Caco-2 (cell line): ENCODE measurements around the gene MLN. TPM values are rescaled to one million over a fixed set of nuclear protein-coding genes. Genes with fewer than 3 reads are reported as not detected.
A peak's percentile ranks its signal among the peaks of the same experiment; 100 is the strongest.

Experiments used
- BruUV-seq: library from RNA; stranded (reverse); fragments of 400-500 nt; replicated peaks from 2 replicates; lab custom pipeline; 2021; lab: Mats Ljungman, UMichigan
- CTCF ChIA-PET: fragments of 300-600 bp; sonication (Branson Sonifier 250); formaldehyde crosslinking; loops from one replicate; lab custom pipeline; 2022; ENCODE audit warnings: antibody characterized with exemption; lab: Charles Lee
- POLR2A ChIA-PET: fragments of 300-600 bp; sonication (Branson Sonifier 250); formaldehyde crosslinking; loops from one replicate; lab custom pipeline; 2022; ENCODE audit warnings: antibody characterized with exemption; lab: Charles Lee
- DNase-seq, 2 experiments: peaks; one replicate each; pipeline versions ENCODE4 v3.0.0 to v3.0.0-alpha.2; 2020 to 2022
- H3K27me3 ChIP-seq: replicated peaks from 2 replicates; pipeline ENCODE4 v1.6.0; 2011; ENCODE audit warnings: low read length; ENCODE audit not compliant: control insufficient read depth, insufficient read depth
- H3K36me3 ChIP-seq: 2 replicates; pipeline ENCODE4 v1.5.1; 2011; ENCODE audit warnings: low read length; ENCODE audit not compliant: control insufficient read depth, insufficient read depth
- H3K4me1 ChIP-seq: fragments of 250-450 bp; sonication (Bioruptor Pico); 2 replicates; pipeline ENCODE4 v1.5.1; 2020; ENCODE audit warnings: mild to moderate bottlenecking
- H3K4me3 ChIP-seq: 2 replicates; pipeline ENCODE4 v1.5.1; 2011; ENCODE audit warnings: low read depth, mild to moderate bottlenecking, control low read depth, low read length
- H3K9me3 ChIP-seq: fragments of 250-450 bp; sonication (Bioruptor Pico); 2 replicates; pipeline ENCODE4 v1.5.1; 2020; ENCODE audit warnings: mild to moderate bottlenecking, moderate library complexity
- H3K27ac Mint-ChIP-seq: one replicate; pipeline ENCODE4 v1.8.0; 2022; ENCODE audit warnings: mixed read lengths; ENCODE audit not compliant: unreplicated experiment
- H3K27me3 Mint-ChIP-seq: one replicate; pipeline ENCODE4 v1.8.0; 2022; ENCODE audit warnings: mixed read lengths; ENCODE audit not compliant: insufficient read depth, unreplicated experiment
- H3K36me3 Mint-ChIP-seq: one replicate; pipeline ENCODE4 v1.8.0; 2022; ENCODE audit warnings: mild to moderate bottlenecking, mixed read lengths; ENCODE audit not compliant: insufficient read depth, unreplicated experiment
- H3K4me1 Mint-ChIP-seq: one replicate; pipeline ENCODE4 v1.8.0; 2022; ENCODE audit warnings: low read depth, mixed read lengths; ENCODE audit not compliant: unreplicated experiment
- H3K4me3 Mint-ChIP-seq: one replicate; pipeline ENCODE4 v1.8.0; 2022; ENCODE audit warnings: mild to moderate bottlenecking, moderate library complexity, mixed read lengths; ENCODE audit not compliant: unreplicated experiment
- H3K9me3 Mint-ChIP-seq: one replicate; pipeline ENCODE4 v1.8.0; 2022; ENCODE audit warnings: mixed read lengths; ENCODE audit not compliant: unreplicated experiment
- intact Hi-C: fragments of 100-400 bp; cut with micrococcal nuclease; formaldehyde crosslinking; loops from one replicate; pipeline ENCODE4 v1.10.0; 2022; ENCODE audit not compliant: unreplicated experiment
- total RNA-seq: library from RNA; stranded (reverse); gene quantifications from 2 replicates; pipeline ENCODE4 v1.2.3, GENCODE V29; 2022
- TF ChIP-seq, protein P1 (sequence below), 2 experiments: fragments of 200-600 bp in 1 of 2; IDR thresholded peaks; 1 replicate in 1 of 2; 2 replicates in 1 of 2; pipeline versions ENCODE4 v1.5.1 to v1.8.0; 2011 to 2022; ENCODE audit warnings: antibody characterized with exemption in 1 of 2, control low read depth in 1 of 2, inconsistent platforms in 1 of 2, low read depth in 1 of 2, low read length in 1 of 2, mild to moderate bottlenecking in 1 of 2, moderate library complexity in 1 of 2; ENCODE audit not compliant: insufficient read depth in 1 of 2, severe bottlenecking in 1 of 2, unreplicated experiment in 1 of 2

The MLN gene
- total RNA-seq, 1 experiment from 2014 or later, result not detected

DNA sequence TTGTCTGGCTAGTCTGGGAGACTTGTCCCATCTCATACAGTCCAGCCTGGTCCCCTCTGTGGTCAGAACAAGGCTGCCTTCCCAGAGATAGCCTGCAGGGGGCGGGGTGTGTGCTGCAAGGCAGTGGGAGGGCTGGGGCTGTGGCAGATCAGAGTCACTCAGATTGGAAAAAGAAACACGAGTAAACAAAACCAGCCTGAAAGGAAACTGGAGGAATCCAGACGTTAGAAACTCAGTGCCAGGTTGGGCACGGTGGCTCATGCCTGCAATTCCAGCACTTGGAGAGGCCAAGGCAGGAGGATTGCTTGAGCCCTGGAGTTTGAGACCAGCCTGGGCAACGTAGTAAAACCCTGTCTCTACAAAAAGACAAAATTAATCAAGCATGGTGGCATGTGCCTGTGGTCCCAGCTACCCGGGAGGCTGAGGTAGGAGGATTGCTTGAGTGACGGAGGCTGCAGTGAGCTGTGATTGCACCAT is 35.1 kb downstream of the MLN start:
- H3K27ac Mint-ChIP-seq, result no peak overlapping the region
- no peaks in the 10 kb centered on the region for H3K9me3 Mint-ChIP-seq
- BruUV-seq, result no TSS peak
- H3K4me3 Mint-ChIP-seq, result no peak overlapping the region
- ChIA-PET POLR2A (no interaction called here), CTCF (interaction anchor here (1.5 kb wide), 1 partner anchor 57 kb away, joined by 3 read pairs; the partner anchor contains the start of gene UQCC2)
- peaks cover 10% of the 10 kb centered on the region for H3K36me3 Mint-ChIP-seq
- Histone ChIP-seq H3K4me1 (no peaks in the 10 kb centered on the region), H3K9me3 (no peaks in the 10 kb centered on the region), H3K27me3 (no peaks in the 10 kb centered on the region), H3K4me3 (no peak overlapping the region), H3K36me3 (peaks cover 1% of the 10 kb centered on the region; the same call in 1 of the 2 replicates)
- no peaks in the 10 kb centered on the region for H3K27me3 Mint-ChIP-seq
- intact Hi-C loops, result loop anchor here (1.0 kb wide), 1 partner anchor 259 kb away; no protein-coding TSS in a partner anchor
- TF ChIP-seq, protein P1, sequence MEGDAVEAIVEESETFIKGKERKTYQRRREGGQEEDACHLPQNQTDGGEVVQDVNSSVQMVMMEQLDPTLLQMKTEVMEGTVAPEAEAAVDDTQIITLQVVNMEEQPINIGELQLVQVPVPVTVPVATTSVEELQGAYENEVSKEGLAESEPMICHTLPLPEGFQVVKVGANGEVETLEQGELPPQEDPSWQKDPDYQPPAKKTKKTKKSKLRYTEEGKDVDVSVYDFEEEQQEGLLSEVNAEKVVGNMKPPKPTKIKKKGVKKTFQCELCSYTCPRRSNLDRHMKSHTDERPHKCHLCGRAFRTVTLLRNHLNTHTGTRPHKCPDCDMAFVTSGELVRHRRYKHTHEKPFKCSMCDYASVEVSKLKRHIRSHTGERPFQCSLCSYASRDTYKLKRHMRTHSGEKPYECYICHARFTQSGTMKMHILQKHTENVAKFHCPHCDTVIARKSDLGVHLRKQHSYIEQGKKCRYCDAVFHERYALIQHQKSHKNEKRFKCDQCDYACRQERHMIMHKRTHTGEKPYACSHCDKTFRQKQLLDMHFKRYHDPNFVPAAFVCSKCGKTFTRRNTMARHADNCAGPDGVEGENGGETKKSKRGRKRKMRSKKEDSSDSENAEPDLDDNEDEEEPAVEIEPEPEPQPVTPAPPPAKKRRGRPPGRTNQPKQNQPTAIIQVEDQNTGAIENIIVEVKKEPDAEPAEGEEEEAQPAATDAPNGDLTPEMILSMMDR (IDR thresholded peaks at IDR 0.05; ENCODE audit: insufficient read depth in 1 of 2, low read depth in 1 of 2, low read length in 1 of 2, severe bottlenecking in 1 of 2, unreplicated experiment in 1 of 2), result peak; percentile 80 to 88
- DNase-seq, result peak; percentile 76 to 85
- no peaks in the 10 kb centered on the region for H3K4me1 Mint-ChIP-seq

DNA sequence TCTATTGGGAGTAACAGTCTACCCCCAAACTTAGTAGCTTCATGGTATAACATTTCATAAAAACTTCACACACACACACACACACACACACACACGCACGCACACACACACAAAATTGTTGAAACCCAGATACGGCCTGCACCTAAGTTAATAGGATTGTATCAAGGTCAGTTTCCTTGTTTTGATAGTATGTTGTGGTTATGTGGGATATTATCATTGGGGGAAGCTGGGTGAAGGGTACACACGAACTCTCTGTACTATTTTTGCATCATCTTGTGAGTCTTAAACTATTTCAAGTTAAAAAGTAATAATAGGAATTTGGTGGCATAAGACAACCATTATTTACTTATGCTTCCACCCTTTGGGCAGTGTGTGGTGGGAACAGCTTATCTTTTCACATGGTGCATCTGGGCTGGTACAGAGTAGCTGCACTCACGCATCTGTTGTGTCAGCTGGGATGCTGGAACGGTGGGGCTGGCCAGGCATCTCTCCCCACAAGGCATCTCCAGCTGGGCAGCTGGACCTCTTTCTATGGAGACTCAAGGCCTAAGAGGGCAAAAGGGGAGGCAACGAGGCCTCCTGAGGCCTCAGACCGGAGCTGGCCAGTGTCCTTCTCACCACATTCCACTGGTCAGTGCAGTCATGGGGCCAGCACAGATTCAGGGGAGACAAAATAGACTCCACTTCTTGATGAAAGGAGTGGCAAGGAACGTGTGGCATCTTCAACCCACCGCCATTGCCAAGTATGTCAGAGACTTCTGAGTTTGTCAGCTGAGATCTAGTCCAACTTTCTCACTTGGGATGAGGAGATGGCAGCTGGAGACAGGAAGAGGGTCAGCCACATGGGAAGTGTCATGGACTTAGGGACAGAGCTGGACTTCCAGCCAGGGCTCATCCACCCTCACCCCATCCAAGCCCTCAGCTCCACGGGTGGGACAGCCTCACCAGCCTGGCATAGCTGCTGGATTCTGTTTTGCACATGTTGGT is 36.6 kb downstream of the MLN start:
- H3K4me1 ChIP-seq, result no peaks in the 10 kb centered on the region
- no peaks in the 10 kb centered on the region for H3K27me3 ChIP-seq
- TF ChIP-seq, protein P1 (IDR thresholded peaks at IDR 0.05; ENCODE audit: insufficient read depth in 1 of 2, low read depth in 1 of 2, low read length in 1 of 2, severe bottlenecking in 1 of 2, unreplicated experiment in 1 of 2), result no peak
- Mint-ChIP-seq H3K27me3 (no peaks in the 10 kb centered on the region), H3K9me3 (no peaks in the 10 kb centered on the region), H3K4me1 (no peaks in the 10 kb centered on the region), H3K4me3 (no peak overlapping the region), H3K36me3 (peaks cover 9% of the 10 kb centered on the region), H3K27ac (no peak overlapping the region)
- no peak overlapping the region for H3K4me3 ChIP-seq
- no peaks in the 10 kb centered on the region for H3K9me3 ChIP-seq
- intact Hi-C loops, result no loop called here
- DNase-seq, result no peak
- CTCF ChIA-PET, result interaction anchor here (0.6 to 1.9 kb wide), 3 partner anchors 56 to 286 kb away, joined by 3 to 8 read pairs (median 3); partner anchors contain the start of gene UQCC2
- no peaks in the 10 kb centered on the region for H3K36me3 ChIP-seq
- POLR2A ChIA-PET, result no interaction called here
- BruUV-seq, result no TSS peak

DNA sequence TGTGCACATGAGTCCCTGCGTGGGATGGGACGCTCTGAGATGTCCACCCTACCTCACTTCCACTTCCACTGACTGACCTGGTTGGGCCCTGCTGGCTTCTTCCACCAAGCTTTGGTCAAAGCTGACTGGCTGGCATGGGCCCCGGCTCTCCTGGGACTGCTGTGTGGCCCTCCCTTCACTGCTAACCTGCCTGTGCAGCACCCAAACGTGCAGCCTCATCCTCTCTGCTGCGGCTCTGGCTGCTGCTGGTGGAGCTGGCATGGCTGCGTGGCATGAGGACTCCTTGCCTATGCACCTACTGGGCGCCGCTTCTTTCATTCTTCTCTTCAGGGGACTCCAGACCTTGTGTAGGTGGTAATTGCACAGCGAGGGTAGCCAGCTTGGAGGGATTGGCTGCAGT is 38.4 kb downstream of the MLN start:
- Histone ChIP-seq H3K36me3 (no peaks in the 10 kb centered on the region), H3K9me3 (no peaks in the 10 kb centered on the region), H3K4me3 (no peak overlapping the region), H3K27me3 (no peaks in the 10 kb centered on the region), H3K4me1 (peaks cover 7% of the 10 kb centered on the region; the same call in 1 of the 2 replicates)
- Mint-ChIP-seq H3K27ac (no peak overlapping the region), H3K27me3 (no peaks in the 10 kb centered on the region), H3K4me1 (no peaks in the 10 kb centered on the region), H3K4me3 (no peak overlapping the region), H3K9me3 (no peaks in the 10 kb centered on the region), H3K36me3 (no peaks in the 10 kb centered on the region)
- no peak for DNase-seq
- intact Hi-C loops, result no loop called here
- TF ChIP-seq, protein P1 (IDR thresholded peaks at IDR 0.05; ENCODE audit: insufficient read depth in 1 of 2, low read depth in 1 of 2, low read length in 1 of 2, severe bottlenecking in 1 of 2, unreplicated experiment in 1 of 2), result no peak
- ChIA-PET POLR2A (no interaction called here), CTCF (interaction anchor here (0.7 kb wide), 2 partner anchors 34 to 263 kb away, joined by 8 to 13 read pairs; no protein-coding TSS in a partner anchor)
- no TSS peak for BruUV-seq
